ENCODE data around the gene CHKA.

DNA sequence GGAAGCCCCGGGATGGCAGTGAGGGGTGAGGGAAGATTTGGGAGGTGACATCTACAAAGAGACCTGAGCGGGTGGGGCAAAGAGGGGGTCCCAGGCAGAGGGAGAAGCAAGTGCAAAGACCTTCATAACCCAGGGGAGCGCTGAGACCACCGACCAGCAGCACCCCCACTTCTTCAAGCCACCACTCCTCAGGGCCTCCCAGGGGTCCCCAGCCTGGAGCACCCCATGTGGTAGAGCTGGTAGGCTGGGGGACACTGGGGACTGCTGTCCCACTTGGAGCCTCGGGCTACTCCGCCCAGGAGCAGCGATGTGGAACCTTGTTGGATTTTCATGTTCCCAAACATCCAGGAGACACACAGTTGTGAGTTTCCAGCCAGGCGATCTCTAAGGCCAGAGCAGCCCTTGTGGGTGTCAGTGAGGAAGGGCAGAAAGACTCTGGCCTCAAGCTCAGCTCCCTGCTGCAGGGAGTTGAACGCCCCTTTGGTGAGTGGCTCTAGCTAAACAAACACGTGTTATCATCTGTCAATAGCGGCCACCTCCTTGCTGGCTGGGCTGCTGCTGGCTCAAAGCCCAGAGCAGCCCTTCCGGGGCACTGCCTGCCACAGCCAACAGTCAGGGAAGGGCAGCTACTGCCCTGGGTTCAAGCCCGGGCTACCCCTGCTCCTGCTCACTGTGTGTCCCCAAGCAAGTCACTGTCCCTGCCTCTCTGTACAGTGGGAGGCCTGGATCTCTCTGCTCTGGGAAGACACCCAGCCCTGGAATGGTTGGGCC lies 25.7 kb upstream of the CHKA start:
- TF ChIP-seq, protein P1, sequence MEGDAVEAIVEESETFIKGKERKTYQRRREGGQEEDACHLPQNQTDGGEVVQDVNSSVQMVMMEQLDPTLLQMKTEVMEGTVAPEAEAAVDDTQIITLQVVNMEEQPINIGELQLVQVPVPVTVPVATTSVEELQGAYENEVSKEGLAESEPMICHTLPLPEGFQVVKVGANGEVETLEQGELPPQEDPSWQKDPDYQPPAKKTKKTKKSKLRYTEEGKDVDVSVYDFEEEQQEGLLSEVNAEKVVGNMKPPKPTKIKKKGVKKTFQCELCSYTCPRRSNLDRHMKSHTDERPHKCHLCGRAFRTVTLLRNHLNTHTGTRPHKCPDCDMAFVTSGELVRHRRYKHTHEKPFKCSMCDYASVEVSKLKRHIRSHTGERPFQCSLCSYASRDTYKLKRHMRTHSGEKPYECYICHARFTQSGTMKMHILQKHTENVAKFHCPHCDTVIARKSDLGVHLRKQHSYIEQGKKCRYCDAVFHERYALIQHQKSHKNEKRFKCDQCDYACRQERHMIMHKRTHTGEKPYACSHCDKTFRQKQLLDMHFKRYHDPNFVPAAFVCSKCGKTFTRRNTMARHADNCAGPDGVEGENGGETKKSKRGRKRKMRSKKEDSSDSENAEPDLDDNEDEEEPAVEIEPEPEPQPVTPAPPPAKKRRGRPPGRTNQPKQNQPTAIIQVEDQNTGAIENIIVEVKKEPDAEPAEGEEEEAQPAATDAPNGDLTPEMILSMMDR (IDR thresholded peaks at IDR 0.05) = no peak
- peak; percentile 9 to 83 for TF ChIP-seq POLR2A (IDR thresholded peaks at IDR 0.05)

All from thyroid gland (tissue), 4 donors.